Keratinocyte (primary cell): ENCODE results near the gene PCK2.

Experiments used
- EZH2 ChIP-seq: IDR thresholded peaks from one replicate; pipeline ENCODE4 v1.6.1; 2012; ENCODE audit warnings: inconsistent platforms, mild to moderate bottlenecking, low read length, moderate library complexity
- TF ChIP-seq, protein P1 (sequence below), 3 experiments: IDR thresholded peaks in 1 of 3; conservative IDR thresholded peaks in 1 of 3; optimal IDR thresholded peaks in 1 of 3; 2 replicates in 2 of 3; 3 replicates in 1 of 3; pipeline versions ENCODE3 to v1.5.1; 2011; ENCODE audit warnings: low read length in 3 of 3, mild to moderate bottlenecking in 3 of 3, moderate library complexity in 2 of 3, control low read depth in 1 of 3, inconsistent platforms in 1 of 3; ENCODE audit not compliant: insufficient read depth in 2 of 3; ENCODE audit errors: extremely low read depth in 1 of 3

DNA sequence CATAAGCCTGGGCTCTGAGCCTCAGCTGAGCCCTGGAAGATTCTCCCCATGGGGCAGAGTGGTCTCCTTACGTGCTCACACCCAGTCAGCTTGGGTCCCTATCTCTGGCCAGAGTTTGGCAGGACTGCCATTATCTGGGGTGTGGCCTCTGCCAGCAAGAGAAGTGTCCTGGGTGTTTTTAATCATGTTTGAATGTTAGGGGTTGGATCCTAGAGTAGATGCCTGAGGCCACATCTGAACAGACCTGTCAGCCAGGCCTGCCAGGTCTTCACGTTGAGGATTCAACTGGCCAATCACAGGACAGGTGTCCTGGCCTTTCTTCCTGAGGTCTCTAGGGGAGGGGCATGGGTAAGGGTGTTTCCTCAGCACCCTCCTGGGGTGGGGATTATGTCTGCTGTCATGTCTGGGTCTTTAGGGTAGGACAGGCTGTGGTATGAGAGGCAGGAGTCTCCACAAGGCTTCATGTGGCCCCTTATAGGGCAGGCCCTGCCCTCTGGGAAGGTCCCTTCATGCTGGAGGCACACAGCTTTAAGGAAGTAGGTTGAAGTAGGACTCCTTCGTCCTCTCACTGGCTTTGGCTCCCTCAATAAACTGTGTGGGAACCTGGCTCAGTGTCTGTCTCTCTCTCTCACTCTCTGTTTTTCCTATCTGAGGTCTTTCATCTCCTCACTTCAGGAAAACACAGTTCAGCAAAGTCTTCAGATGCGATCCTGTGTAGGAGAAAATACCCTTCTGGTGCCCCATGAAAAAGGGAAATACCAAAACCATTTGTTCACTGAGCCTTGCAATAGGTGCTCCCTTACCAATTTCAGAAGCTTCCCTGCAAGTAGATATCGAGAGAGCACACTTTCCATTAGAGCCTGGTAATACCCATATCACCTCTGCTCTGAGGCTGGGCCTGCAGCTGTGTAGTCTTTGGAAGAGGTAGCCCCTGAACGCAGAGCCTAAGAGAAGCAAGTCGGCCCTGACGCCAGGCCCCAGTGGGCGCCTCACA, 29.6 kb downstream of the PCK2 start:
- TF ChIP-seq, protein P1, sequence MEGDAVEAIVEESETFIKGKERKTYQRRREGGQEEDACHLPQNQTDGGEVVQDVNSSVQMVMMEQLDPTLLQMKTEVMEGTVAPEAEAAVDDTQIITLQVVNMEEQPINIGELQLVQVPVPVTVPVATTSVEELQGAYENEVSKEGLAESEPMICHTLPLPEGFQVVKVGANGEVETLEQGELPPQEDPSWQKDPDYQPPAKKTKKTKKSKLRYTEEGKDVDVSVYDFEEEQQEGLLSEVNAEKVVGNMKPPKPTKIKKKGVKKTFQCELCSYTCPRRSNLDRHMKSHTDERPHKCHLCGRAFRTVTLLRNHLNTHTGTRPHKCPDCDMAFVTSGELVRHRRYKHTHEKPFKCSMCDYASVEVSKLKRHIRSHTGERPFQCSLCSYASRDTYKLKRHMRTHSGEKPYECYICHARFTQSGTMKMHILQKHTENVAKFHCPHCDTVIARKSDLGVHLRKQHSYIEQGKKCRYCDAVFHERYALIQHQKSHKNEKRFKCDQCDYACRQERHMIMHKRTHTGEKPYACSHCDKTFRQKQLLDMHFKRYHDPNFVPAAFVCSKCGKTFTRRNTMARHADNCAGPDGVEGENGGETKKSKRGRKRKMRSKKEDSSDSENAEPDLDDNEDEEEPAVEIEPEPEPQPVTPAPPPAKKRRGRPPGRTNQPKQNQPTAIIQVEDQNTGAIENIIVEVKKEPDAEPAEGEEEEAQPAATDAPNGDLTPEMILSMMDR (optimal IDR thresholded peaks at IDR 0.05 in 1 of 3, IDR thresholded peaks at IDR 0.05 in 1 of 3, conservative IDR thresholded peaks at IDR 0.05 in 1 of 3; ENCODE audit: extremely low read depth in 1 of 3, insufficient read depth in 2 of 3, low read length in 3 of 3), result no peak
- no peak for TF ChIP-seq EZH2
